Measurements from ENCODE around the gene NPAS1.
"Not testable (repeated sequence)": the region's sequence is repeated elsewhere in the genome, so short reads cannot be mapped to it uniquely, and the experiment has no call there.

Gene NPAS1

DNA sequence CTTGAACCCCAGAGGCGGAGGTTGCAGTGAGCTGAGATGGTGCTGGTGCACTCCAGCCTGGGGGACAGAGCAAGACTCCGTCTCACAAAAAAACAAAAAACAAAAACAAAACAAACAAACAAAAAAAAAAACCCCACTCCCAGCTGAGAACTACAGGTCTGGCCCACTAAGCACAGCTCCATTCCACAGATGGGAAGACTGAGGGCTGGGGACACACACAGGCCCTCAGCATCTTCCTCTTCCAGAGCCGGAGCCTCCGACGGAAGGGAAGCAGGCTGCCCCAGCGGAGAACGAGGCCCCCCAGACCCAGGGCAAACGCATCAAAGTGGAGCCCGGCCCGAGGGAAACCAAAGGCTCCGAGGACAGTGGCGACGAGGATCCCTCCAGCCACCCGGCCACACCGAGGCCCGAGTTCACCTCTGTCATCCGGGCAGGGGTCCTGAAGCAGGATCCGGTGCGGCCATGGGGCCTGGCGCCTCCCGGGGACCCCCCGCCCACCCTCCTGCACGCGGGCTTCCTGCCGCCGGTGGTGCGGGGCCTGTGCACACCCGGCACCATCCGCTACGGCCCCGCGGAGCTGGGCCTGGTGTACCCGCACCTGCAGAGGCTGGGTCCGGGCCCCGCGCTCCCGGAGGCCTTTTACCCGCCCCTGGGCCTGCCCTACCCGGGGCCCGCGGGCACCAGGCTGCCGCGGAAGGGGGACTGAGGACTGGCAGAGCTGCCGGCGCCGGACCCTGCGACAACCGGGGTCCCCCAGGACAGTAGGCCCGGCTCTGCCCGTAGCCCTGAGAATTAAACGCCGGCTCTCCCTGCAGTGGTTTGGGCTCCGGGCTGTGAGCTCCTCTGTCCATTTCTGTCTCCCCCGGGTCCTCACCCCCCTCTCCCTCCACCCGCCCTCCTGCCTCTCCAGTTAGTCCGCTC, 25.6 kb downstream of the NPAS1 start:
- no peak for DNase-seq (ENCODE audit: extremely low read depth in 1 of 2, low read depth in 1 of 2)

DNA sequence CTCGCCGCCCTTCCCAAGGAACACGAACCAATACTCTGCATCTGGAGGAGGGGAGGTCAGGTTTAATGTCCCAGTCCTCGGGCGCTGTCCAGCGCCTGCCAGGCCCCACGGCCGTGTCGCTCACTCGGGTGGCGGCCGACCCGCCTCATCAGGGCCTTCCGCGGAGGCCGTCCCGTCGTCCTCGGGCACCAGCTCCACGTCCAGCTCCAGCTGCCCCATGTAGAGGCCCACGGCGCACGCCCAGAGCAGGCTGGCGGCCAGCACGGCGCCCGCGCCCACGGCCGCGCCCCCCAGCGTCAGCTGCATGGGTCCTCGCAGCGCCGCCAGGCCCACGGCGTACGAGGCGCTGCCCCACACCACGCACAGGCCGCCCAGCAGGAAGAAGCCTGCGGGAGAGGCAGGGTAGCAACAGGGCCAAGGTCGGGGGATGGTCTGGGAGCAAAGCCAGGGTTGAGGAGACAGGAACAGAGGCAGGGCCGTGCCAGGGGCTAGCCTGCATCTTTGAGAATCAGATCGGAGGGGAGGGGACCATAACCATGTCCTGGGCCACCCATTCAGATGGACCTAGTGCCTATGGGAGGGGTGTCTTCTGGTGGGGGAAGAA, 26.3 kb downstream of the NPAS1 start:
- DNase-seq (ENCODE audit: extremely low read depth in 1 of 2, low read depth in 1 of 2), result no peak

DNA sequence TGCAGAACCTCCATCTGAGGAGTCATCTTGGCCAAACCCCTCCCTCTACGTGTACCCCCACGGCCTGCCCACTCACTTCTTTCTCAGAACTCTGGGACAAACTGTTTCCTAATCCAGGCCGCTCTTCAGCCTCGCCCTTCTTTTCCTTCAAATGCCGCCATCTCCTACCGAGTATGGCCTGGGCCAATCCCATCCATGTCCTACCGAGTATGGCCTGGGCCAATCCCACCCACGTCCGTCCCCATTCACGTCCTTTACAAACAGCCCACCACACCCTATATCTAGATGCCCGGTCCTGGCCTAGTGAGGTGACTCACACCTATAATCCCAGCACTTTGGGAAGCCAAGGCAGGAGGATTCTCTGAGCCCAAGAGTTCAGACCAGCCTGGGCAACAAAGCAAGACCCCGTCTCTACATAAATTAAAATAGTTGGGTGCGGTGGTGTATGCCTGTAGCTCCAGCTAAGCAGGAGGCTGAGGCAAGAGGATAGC, 27.7 kb downstream of the NPAS1 start:
- DNase-seq (ENCODE audit: extremely low read depth in 1 of 2, low read depth in 1 of 2), result no peak

DNA sequence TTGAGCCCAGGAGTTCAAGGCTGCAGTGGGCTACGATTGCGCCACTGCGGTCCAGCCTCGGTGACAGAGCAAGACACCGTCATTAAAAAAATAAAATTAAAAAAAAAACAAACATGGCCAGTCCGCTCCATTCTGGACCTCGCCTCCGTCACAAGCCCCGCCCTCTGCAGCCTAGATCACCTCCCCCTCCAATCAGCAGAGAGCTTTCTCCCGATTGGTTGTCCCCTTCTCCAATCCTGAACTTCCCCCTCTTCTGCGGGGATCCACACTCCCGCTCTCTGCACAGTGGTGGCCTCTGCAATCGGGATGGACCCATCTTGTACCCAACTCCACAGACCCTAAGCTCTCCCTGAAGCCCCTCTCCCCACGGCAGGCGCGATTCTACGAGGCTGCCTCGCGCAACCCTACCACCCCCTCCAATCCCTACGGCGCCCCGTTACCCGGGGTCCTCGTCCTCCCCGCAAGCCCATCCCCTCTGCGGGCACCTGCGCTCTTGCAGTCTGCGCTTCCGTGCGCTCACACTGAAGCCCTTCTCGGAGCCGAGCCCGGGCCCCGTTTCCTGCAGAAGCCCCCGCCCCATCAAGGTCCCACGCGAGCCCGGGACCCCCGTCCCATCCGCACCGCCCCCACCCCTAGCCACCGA, 28.2 kb downstream of the NPAS1 start:
- DNase-seq (ENCODE audit: extremely low read depth in 1 of 2, low read depth in 1 of 2), result peak; percentile 59 to 82

DNA sequence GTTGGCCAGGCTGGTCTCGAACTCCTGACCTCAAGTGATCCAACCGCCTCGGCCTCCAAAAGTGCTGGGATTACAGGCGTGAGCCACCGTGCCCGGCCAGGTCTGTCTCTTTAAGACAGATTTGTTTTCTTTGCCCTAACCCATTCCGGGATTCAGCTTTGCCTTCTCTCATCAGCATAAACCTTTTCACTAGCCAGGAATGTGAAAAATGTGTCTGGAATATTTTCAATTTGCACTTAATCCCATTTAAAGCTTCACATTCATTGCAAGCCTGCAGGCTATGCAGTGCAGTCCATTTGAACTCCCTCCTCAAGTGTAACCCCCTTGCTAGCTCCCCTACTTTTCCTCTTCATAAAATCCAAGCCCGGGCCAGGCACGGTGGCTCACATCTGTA, 29.7 kb downstream of the NPAS1 start:
- no peak for DNase-seq (ENCODE audit: extremely low read depth in 1 of 2, low read depth in 1 of 2)

DNA sequence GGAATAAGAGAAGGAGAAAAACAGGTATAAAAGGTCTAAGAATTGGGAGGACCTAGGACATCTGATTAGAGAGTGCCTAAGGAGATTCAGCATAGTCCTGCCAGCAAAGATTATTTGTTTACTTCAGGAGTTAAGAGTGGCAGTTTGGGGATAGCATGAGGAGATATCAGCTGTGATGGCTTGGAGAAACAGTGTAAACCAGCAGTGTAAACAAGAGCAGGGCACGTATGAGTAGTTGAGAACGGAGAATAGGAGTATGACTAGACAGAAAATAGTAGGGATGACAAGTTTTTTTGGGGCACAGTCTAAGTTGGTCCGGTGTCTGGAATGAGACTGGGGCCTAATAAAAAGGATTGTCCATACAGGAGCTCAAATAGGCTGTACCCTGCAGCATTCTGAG, 30.9 kb downstream of the NPAS1 start:
- DNase-seq (ENCODE audit: extremely low read depth in 1 of 2, low read depth in 1 of 2), result not testable (repeated sequence)

DNA sequence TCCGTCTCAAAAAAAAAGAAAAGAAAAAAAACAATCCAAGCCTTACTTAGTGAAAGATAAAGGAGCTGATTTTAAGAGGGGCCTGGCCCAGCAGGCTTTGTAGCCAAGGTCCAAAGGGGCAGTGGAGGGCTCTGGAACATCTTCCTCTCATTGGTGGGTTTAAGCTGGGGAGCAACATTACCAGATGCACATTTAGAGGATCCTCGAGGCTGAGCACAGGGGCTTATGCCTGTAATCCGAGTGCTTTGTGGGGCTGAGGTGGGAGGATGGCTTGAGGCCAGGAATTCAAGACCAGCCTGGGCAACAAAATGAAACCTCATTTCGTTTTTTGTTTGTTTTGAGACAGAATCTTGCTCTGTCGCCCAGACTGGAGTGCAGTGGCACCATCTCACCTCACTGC, 36.8 kb downstream of the NPAS1 start:
- no peak for DNase-seq (ENCODE audit: extremely low read depth in 1 of 2, low read depth in 1 of 2)

DNA sequence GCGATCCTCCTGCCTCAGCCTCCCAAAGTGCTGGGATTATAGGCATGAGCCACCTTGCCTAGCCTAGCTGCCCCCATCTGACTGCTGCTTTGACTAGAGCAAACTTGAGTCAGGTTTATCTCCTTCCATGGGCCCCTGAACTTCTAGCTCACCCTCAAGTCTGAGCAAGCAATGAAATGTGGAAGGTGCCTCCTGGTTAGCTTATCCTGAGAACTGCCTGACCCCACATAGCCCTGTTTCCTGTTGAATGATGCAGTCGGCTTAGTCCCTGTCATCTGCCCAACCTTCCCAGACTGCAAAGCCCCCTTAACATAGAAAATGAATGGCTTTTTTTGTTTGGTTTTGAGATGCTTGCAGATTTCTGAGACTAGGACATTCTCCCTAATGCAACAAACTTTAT, 37.7 kb downstream of the NPAS1 start:
- DNase-seq (ENCODE audit: extremely low read depth in 1 of 2, low read depth in 1 of 2), result no peak

DNA sequence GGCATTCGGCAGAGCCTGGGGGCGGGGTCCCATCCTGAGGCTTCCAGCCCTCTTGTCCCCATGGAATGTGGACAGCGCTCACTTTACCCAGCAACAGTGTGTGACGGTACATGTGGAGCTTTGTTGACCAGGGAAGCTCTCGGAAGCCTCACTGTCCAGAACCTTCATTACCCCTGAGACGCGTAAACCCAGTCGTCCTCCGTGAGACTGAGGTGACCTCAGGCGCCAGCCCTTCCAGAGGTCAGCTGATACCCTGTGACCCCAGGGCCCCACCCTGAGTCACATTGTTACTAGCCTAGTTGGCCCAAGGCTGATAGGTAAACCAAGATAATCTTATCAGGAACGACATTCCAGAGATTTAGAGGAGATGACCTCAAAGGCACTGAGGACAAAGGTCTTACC, 39.0 kb downstream of the NPAS1 start:
- no peak for DNase-seq (ENCODE audit: extremely low read depth in 1 of 2, low read depth in 1 of 2)

DNA sequence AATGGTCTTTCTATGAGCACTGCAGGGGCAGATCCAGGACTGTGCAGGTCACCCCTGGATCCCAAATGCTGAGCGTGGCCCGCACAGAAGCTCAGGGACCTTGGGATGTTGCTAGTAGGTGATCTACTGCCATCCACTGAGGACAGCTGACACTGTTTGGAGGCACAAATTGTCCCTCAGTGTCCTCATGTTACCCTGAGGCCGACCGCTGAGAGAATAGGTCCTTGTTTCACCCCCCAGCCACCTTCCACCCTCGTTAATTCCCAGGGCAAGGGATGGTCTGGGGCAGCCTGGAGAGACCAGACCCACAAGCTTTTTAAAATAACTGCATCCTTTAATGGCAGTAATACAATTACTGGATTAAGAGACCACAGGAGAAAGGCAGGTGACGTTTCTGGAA, 44.2 kb downstream of the NPAS1 start:
- no peak for DNase-seq (ENCODE audit: extremely low read depth in 1 of 2, low read depth in 1 of 2)

DNA sequence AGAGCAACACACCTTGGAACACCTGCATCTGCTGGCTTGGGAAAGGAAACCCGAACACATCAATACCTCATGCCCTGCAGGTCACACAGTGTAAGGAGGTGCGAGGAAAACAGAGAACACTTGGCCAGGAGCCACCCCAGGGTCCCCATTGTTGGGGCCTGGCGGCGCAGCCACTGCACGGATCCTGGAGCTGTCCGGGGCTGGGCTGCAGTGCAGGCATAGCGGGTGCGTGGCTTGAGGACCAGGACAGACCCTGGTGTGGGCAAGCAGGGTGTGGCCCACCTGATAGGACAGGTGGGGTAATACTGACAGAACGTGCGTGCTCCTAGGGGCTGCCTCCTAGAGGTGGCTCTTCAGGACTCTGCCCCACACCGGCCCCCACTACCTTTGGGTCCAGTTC, 45.6 kb downstream of the NPAS1 start:
- DNase-seq (ENCODE audit: extremely low read depth in 1 of 2, low read depth in 1 of 2), result no peak

DNA sequence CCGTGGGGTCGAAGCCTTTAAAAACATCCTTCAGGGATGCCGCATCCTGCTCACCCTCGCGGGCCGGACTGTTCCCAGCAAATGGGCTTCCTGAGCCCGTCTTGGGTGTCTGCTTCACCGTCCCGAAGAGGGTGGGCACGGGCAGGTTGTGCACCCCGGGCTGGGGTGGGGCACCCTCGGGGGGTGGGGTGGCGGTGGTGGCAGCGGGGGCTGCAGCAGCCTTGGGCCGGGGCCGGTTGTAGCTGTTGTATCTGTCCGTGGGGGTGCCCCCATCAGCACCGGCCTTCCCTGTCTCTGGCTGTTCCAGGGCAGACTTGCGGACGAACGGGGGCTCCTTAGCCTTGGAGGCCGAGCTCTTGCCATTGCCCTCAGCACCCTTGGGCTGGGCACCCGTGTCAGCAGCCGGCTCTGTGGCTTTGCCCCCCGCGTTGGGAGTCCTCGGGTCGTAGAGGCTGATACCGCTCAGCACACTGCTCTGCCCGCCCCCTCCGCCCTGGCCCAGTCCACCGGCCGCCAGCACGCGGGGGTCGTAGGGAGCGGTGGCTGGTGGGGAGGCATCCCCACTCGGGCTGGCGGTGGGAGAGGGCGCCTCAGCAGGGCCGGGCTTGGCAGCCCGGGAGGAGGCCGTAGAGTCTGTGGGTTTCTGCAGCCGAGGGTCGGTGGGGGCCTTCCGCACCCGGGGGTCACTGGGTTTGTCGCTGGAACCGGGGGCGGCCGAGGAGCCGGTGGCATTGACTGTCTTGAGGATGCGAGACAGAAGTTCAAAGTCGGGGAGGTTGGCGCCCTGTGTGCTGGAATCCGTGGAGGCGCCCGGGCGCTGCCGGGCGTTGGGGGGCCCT, 47.0 kb downstream of the NPAS1 start:
- no peak for DNase-seq (ENCODE audit: extremely low read depth in 1 of 2, low read depth in 1 of 2)

DNA sequence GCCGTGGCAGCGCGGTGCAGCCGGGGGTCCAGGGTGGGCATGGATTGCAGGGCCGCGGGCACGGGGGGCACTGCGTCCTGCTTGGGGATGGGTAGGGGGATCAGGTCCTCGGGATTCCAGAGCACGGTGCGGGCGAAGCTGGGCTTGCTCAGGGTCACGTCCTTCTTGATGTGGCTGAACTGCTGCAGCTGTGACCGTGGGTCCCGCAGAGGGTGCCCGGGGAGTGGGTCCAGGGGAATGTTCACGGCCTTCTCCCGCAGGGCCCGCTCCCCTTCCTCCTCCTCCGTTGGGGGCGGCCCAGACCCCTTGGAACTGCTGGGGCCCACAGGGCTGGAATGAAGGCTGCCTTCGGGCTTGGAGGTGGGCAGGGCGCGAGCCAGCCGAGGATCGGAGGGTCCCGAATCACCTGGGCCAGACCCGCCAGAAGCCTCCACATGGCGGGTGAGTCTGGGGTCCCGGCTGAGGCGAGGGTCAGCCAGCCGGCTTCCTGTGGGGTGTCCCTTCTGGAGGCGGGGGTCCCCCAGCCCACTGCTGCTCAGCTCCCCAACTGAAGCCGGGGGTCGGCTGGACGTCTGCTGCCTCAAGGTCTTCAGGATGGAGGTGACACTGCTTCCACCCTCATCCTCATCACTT, 47.7 kb downstream of the NPAS1 start:
- DNase-seq (ENCODE audit: extremely low read depth in 1 of 2, low read depth in 1 of 2), result no peak

DNA sequence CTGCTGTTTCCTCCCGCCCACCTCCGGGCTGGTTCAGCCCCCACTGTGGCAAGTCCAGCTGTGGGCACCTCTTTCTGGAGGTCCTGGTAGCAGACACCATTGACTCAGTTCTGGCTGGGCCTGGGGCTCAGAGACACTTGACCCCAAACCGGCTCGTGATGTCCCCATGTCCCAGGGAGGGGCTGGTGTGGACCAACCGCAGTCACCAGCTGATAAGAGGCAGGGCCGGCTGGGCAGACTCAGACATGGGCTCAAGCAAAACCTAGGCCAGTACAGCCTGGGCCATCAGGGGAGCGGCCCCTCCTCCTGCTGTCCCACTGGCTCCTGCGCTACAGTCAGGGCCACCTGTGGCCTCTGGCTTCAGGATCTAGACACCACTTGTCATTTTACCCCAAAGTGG, 48.6 kb downstream of the NPAS1 start:
- DNase-seq (ENCODE audit: extremely low read depth in 1 of 2, low read depth in 1 of 2), result no peak

DNA sequence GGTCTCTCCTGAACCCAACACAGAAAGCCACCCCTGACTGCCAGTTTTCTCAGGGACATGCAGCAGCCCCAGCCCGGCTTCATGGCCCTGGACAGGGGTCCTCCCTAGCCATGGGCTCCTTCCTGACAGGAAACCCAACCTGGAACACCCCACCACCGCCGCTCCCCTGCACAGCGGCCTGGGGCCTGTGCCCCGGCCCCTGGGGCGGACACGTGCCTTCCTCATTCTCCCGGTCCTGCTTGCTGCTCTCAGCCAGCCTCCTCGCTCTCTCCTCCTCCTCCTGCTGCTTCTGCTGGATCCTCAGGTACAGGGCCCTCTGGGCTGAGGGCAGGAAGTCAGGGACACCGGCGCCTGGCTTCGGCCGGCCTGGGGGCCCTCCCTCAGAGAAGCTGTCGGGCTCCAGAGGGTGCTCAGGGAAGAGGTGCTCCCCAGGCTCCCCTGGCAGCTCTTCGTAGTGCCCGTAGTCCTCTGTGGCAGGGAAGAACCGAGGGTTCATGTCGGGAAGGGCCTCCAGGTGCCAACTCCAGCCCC, 49.3 kb downstream of the NPAS1 start:
- no peak for DNase-seq (ENCODE audit: extremely low read depth in 1 of 2, low read depth in 1 of 2)

DNA sequence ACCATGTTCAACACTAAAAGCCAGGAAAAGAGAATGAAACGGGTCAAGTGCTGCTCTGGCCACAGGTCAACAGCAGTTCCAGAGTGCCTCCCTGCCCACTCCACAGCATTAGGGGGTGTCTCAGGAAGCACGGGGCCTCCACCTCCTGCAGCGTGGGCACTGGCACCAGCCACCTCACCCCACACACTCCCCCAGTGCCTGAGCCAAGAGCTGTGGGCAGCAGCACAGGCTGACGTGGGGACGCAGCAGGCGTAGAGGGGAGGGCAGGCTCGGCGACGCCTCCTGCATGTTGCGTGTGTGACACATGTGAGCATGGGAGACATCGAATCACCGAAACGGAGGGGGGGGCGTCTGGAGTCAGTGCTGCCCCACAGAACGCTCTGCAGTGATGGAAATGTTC, 50.2 kb downstream of the NPAS1 start:
- no peak for DNase-seq (ENCODE audit: extremely low read depth in 1 of 2, low read depth in 1 of 2)

DNA sequence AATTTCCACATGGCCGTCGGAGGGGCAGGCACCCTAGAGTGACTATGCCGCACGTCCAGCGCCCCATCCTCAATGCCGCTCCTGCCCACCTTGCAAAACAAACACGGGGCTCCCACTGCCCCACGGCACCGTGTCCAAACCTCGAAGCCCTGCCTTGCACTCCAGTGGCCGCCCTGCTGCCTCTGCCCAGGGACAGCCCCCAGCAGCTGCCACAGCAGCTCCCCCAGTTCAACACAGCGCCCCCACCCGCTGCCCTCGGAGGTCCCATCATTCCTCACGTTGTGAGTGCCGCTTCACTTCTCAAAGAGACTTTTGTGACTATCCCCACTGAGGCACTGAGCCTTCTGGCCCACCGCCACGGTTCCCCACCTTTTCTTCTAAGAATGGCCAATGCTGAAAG, 51.1 kb downstream of the NPAS1 start:
- no peak for DNase-seq (ENCODE audit: extremely low read depth in 1 of 2, low read depth in 1 of 2)

DNA sequence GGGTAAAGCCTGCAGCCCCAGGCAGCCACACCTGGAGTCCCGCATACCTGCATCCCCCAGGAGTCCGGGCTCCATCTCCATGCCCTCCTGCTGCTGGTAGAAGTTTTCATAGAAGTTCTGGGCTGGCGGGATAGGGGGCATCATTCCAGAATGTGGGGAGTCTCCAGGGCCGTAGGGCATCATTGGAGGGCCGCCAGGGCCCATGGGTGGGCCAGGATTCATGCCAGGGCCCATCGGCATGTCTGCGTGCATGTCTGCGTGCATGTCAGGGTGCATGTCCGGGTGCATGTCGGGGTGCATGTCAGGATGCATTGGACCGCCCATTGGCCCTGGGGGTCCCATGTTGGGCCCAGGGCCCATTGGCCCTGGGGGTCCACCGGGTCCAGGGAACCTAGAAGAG, 52.1 kb downstream of the NPAS1 start:
- no peak for DNase-seq (ENCODE audit: extremely low read depth in 1 of 2, low read depth in 1 of 2)

DNA sequence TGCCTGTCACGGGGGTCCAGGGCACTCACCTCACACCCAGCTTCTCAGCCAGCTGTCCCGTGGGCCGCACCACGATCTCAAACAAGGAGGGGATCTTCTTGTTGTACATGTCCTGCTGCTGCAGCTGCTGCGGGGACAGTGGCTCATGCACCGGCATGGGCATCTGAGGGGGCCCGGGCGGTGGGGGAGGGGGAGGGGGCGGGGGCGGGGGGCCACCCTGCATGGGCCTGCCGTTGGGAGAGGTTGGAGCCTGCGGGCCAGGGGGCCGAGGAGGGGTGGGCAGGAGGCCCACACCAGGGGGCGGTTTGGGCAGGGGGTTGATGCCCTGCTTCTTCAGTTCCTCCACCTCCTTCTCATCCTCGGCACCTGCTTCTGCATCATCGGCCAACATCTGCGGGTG, 52.7 kb downstream of the NPAS1 start:
- no peak for DNase-seq (ENCODE audit: extremely low read depth in 1 of 2, low read depth in 1 of 2)

DNA sequence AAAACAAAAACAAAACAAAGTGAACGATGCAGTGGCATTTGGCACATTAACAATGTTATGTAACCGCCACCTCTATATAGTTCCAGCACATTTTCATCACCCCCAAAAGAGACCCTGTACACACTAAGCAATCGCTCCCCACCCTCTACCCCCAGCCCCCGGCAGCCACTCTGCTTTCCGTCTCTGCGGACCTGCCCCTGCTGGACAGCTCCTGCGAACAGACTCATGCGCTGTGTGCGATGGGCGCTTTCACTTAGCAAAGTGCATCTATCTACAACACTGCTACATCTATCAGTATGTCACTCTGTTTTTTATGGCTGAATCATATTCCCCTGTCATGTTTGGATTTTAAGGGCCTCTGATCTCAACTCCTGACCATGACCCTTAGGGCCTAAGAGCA, 53.9 kb downstream of the NPAS1 start:
- no peak for DNase-seq (ENCODE audit: extremely low read depth in 1 of 2, low read depth in 1 of 2)
